GM19467 (cell line): ENCODE data around the gene AGAP1.

Experiments
- ATAC-seq: cut with Tn5 transposase; IDR thresholded peaks from one replicate; pipeline ENCODE4 v1.9.1; 2021; ENCODE audit warnings: mild to moderate bottlenecking, moderate library complexity; ENCODE audit not compliant: unreplicated experiment

The AGAP1 gene

DNA sequence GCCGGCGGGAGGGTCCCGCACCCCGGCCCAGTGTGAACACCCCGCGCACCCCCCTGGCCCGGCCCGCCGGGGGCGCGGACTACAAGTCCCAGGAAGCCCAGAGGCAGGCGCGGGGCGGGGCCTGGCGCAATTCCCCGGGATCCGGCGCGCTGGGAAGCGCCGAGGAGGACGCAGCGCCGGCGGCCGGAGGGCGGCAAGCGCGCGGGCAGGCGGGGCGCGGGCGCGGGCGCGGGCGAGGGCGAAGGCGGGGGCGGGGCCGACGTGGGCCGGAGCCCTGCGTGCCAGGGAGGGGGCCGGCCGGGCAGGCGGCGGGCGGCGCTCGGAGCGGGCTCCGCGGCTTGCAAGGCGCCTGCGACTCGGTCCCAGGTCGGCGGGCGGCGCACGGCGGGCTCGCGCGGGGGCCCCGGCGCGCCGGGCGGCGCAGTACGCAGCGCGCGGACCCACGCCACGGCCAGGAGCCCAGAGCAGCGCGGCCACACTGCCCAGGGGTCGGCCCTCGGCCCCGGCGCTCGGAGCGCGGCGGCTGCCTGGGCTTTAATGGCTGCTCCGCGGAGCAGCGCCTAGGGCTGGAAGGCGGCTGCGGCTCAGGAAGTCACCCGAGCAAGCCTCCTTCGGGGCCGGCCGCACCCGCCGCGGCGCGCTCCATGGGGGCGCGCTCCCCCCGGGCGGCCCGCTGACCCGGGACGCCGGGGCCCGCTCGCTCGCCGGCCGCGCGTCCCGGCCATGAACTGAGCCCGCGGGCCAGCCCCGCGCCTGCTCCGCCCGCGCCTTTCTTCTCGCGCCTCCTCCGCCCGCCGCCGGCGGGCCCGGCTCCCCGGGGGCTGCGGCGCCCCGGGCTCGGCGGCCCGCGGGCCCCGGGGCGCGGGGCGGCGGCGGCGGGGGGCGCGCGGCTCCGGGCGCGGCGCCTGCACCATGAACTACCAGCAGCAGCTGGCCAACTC lies at the start of gene AGAP1:
AGAP1 (plus strand) TSS at position 269 of the 941 bp plus-strand sequence.
- ATAC-seq, result no peak

DNA sequence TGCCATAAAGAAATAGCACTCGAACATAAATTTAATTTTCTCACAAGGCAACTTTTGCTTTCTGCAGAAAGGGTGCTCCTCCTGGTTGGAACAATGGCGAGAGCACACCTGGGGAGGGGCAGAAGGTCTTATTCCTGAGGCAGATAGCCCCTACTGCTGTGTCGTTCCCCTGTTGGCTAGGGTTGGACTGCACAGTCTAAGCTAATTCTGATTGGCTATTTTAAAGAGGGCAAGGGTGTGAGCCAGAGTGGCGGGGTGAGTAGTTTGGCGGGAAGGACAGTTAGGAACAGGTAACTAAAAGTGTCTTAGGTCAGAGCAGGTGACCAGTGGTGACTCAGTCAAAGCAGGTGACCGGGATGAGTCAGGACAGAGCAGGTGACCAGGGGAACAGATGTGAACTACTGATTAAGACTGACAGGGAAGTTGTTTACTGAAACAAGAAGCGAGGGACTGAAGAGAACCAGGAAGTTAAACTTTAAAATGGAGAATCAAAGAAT lies 49.7 kb upstream of the AGAP1 start:
- no peak for ATAC-seq

DNA sequence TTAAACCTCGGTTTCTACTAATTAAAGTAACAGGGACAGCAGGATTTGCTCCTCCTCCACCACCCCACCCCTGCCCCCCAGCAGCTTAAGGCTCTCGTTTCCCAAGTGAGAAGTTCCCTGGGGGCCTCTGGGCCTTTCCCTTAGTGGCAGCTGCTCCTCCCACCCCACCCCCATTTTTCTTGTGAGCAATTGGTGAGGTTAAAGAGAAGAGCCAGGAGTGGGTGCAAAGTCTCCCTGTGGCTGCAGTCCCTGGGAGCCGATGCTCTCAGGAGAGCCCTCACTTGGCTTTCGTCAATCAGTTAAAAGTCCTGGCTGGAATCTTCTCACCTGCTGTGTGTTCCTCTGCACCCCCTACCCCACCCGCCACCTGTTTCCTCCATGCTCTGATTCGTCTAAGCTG lies 48.7 kb upstream of the AGAP1 start:
- no peak for ATAC-seq

DNA sequence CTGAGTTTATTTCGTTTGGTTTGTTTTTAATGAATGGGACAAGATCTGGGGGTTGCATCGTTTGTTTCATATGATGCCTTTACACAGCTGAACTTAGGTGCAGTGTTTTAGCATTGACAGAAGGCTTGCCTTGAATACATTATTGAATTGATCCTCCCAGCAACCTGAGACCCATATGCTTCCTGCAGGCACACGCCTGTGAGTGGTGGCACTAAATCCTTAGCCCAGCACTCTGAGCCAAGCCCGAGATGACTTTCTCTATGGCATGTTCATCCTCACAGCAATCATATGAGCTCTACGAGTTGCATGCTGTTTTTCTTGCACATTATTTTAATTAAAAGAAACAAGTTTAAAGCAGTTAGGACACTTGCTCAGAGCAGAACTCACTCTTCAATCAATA lies 47.8 kb upstream of the AGAP1 start:
- ATAC-seq, result no peak

DNA sequence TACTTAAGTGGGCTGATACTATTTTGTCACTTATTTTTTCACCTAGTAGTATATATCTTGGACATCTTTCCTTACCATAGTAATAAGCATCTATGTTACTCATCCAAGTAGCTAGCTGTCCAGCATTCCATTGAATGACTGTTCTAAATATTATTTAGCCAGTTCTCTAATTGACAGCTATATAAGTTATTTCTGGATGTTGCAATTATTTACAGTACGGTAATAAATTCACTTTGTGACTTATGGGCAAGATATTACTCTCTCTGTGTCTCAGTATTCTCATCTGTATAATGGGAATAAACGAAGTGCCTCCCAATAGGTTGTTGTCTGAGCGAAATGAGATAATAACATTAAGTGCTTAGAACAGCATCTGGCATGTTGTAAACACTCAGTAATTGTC lies 46.6 kb upstream of the AGAP1 start:
- ATAC-seq, result no peak

DNA sequence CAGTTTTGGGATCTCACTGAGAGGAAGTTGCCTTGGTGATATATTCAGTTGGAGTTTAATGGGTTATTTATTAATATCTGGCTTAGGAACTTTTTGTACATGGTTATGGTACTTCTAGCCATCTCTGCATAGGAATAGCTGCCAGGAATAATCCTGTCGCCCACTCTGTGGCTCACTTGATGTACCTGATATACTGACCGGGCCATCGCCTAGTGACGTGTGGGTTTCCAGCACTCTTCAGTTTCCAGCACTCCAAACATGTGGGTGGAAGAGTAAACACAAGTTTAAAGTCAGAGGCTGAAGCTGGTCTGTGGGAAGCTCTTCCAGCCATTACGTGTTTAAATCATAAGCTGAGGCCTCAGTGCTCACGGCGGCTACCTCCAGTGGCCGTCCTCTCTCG lies 44.3 kb upstream of the AGAP1 start:
- ATAC-seq, result no peak

DNA sequence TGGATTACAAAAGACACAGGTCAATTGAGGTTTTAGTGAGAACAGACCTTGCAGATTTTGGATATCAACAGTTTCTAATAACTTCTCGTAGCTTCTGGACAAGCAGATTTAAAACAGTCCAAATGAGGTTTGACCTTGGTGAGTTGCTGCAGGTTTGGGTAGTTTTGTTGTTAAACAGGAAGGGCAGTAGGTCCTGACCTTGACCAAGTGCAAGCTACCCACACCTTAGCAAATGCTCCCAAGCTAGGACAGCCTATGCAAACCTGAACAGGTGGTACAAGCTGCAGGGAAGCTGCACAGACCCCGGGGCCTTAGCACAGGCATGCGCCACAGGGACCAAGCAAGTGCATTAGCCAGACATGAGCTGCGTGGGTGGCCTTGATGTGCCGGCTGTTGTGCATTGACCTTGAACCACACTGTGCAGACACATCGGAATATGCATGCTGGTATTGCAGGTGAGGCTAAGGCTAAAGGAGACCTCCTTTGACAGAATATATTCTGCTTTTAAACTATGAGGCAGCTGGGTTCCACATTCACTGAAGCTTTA lies 40.2 kb upstream of the AGAP1 start:
- ATAC-seq, result no peak

DNA sequence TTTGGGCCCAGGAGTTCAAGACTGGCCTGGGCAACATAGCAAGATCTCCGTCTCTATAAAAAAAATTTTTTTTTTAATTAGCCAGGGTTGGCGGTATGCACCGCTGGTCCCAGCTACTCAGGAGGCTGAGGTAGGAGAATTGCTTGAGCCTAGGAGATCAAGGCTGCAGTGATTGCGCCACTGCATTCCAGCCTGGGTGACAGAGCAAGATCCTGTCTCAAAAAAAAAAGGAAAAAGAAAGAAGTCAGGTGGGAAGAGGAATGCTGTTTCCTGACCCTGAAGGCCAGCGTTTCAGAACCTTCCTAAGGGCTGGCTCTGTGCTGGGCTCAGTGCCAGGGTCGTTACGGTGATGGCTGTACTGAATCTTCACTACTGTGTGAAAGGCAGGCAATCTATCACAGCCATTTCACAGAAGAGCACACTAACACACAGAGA lies 35.0 kb upstream of the AGAP1 start:
- no peak for ATAC-seq

DNA sequence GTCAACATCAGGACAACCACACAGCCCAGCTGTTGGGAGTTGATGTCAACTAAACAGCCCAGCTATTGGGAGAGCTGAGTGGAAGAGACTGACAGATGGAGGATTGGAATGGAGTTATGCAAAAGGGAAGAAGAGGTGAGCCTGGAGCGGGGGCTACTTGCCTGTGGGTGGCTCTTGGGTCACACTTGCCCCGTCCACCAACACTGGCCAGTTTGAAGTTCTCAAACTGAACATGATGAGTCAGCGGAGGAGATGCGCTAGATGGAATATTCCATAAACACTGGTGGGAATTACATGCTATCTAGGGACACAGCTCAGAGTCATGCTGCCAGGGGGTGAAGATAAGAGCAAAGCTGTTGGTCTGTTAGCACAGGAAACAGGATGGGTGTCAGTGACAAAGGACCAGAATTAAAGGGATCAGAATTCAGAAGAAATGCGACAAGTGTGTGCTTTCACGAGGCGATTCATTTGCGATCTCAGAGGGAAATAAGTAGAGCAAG lies 33.2 kb upstream of the AGAP1 start:
- ATAC-seq, result no peak

DNA sequence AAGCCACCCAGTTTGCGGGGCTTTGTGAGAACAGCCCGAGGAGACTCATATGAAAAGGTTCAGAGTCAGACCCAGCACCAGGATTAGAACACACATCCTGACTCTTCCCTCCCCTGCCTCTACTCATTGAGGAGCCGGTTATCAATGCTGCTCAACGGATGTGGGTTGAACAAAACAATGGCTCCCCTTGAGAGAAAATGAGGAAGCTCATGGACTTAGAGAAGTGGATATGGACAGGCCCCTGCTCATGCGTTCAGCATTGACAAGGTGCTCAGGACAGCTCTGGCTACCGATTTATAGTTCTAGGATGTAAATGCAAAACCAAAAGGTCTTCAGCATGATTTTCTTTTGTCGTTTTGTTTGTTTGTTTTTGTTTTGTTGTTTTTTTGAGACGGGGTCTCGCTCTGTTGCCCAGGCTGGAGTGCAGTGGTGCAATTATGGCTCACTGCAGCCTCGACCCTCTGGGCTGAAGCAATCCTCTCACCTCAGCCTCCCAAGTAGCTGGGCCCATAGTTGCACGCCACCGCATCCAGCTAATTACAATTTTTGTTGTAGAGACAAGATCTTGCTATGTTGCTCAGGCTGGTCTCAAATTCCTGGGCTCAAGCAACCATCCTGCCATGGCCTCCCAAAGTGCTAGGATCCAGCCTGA lies 32.0 kb upstream of the AGAP1 start:
- ATAC-seq, result no peak

DNA sequence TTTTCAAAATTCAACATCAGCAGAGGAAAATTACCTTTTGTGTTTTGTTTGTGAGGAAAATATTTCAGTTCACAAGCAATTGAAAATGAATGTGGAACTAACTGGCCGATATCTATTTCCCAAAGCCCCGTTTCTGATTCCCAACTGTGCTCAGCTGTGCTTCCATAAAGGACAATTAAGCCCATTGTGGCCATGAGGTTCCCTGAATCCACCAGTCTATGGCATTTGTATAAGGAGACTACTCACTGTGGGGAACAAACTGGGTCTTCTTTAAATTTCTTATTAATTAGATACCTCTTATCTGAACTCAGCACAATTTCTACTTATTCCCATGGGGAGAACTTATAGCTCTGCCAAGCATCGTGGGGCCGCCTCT lies 31.4 kb upstream of the AGAP1 start:
- ATAC-seq, result no peak

DNA sequence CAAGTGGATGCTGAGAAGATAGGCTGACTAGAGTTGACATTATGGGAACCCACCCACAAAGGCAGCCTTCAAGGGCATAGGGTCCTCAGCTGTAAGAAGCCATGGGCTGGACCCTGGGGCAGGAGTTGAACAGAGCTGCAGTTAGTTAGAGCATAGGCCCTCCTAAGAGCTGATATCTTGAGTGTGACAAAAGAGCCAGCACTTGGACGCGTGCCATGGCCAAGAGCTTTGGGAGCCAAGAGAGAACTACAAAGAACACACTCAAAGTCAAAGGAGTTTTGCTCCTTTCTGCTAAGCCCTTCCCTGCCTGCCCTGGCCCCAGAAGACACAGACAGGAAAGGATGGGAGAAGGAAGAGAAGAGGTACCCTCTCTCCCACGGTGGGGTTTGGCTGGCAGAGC lies 29.9 kb upstream of the AGAP1 start:
- ATAC-seq, result no peak

DNA sequence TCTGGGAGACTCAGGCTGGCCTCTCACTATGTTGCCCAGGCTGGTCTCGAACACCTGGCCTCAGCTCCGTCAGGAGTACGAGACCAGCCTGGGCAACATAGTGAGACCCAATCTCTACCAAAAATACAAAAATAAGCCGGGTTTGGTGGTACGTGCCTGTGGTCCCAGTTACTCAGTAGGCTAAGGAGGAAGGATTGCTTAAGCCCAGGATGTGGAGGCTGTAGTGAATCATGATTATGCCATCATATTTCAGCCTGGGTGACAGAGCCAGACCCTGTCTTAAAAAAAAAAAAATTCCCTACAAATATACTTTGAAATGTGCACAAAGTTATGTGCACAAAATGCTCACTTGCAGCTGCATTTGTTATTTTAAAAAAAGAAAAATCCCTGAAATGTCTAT lies 26.3 kb upstream of the AGAP1 start:
- no peak for ATAC-seq

DNA sequence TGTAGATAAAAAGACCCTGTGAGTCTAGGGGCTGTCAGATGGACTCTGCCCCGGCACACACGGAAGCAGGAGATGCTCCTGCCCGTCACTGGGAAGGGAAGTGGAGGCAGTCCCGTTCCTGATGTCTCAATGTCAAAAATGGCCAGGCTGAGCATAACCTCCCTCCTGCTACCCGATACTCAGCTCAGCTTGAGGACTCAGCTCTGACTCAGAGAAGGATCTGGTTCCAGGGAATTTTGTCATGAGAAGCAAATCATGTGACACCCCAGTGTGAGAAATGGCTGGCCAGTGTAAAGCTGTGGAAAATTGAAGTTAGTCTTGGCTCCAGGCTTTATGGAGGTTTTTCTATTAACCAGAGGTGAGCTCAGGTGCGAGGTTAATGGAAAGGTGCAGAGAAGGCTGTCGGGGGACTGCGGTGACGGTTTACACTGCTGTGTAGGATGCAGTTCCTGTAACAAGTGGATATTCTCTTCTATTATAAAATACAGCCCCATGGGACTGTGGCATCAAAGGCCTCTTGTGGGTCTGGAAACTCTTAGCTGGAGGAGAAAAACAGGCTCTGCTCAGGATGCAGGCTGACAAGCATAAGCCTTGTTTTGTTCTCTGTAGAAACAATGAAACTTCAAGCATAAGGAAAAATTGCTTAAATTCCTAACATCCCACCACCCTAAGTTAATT lies 24.7 kb upstream of the AGAP1 start:
- ATAC-seq, result no peak

DNA sequence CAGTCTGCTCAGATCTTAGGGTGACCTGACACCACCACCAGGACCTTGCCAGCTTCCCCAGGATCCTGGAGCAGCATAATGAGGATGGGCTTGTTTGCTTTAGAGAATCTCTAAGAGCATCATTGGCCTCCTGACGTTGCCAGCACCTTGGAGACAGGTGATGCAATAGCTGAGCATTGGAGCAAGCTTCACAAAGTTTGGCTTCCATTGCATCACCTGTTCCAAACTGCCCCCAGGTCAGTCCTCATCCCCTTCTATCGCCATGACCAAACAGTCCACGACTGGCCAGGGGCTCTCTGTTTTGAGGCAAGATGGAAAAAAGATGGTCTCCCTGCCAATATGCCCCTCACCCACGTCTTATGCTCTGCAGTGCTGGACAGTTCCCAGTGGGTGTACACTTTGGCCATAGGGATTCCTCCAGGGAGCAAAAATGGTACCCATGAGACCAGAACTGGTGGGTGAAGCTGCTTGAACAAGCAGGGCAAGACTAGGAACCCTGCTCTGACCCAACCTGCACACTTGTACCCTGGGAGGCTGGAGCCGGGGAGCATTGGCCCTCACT lies 22.6 kb upstream of the AGAP1 start:
- ATAC-seq, result no peak

DNA sequence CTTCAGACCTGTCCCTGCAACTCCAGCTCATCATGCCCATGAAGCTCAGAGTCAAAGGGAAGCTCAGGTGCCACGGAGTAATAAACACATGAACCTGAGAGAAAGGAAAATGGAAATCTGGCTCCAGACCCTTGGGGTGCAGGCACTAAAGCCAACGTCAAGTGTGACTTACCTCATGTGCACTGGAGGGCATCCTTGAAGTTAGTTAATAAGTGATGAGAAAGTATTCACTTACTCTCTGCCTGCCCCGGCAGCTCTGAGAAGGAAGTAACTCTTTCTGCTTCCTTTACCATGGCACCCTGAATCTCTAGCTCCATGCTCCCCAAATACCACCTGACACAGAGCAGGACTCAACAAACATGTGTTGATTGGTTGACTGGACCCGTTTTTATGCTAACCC lies 21.4 kb upstream of the AGAP1 start:
- no peak for ATAC-seq

DNA sequence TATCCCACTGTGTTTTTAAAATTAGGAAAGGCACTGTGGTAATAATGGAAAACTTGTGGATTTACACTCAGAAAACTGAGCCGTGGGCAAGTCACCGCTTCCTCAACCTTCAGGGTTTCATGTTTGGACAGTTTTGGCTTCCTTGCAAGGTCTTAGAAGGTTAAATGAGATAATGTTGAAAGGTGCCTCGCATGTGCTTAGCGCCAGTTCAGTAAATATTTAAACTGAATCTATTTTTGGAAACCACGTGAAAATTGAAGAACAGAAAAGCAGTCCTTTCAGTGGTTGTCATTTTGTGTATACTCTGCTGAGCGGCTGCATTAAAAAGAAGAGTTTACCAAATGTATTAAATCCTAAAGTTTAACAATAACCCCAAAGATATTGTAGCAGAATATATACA lies 15.2 kb upstream of the AGAP1 start:
- no peak for ATAC-seq

DNA sequence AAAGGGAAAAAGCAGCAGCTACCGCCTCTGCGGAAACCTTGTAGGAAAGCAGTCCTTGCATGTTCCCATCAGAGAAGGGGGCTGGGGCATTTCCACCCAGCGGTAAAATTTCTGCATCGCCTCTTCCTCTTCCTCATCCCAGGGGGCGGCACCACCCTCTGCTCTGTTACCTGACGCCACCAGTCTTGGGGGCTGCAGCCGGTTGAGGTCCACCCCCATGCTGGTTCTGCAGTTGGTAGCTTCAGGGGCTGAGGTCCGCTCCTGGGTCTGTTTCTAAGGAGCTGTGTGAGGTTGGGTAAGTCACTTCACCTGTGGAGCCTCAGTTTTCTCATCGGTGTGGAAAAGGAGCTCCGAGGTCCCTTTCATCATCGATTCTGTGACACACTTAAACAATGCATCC lies 14.2 kb upstream of the AGAP1 start:
- no peak for ATAC-seq

DNA sequence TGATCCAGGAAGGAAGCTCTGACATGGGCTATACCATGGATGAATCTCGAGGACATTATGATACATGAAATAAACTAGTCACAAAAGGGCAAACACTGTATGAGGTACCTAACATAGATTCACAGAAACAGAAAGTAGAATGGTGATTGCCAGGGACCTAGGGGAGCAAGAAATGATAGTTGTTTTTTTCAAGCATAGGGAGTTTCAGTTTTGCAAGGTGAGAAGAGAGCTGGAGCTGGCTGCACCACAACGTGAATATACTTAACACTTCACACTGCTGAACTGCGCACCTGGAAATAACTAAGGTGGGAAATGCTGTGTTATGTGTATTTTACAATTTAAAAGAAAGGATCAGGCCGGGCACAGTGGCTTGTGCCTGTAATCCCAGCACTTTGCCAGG lies 13.2 kb upstream of the AGAP1 start:
- ATAC-seq, result peak; percentile 71

DNA sequence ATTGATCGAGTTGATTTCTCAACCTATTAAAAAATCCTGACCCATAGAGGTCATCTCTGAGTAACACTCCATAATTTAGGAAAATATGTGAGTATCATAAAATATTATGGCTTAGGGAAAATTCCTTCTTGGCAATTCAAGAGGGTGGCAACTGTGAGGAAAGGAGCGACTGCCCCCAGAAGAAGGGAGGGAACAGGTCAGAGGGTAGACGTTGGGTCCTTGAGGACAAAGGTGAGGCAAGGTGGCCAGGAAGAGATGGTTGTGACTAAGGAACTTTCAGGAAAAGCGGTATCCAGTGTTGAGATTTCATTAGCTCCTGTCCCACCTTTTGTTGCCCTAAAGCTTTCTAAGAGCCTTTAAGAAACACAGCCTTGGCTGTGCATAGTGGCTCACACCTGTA lies 10.5 kb upstream of the AGAP1 start:
- no peak for ATAC-seq

DNA sequence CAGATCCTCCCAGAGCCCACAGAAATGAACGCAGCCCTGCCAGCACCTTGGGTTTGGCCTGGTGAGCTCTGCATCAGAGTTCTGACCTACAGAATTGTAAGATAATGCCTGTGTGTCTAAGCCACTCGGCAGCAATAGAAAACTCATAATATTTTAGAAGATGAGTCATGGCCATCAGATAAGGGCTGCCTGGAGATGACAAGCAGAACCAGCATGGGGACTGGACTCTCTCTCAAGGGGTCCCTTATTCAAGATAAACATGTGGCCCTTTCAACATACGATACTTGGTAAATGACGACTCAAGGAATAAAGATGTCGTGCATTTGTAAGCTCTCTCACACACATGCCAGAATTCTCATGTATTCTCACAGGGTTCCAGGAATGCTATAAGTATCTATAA lies 8.5 kb upstream of the AGAP1 start:
- ATAC-seq, result no peak
